Measurements from ENCODE around the gene ADAMTS13. TPM values are rescaled to one million over a fixed set of nuclear protein-coding genes. Genes with fewer than 3 reads are reported as not detected.

Gene ADAMTS13
- total RNA-seq, 2 donors from 2014 or later, result 2.0 to 2.4 TPM

GRCh38 chr9:133383438-133383837, 38.7 kb upstream of the ADAMTS13 start:
- no peak for TF ChIP-seq CTCF (IDR thresholded peaks at IDR 0.05)
- no peak overlapping the region for H3K27ac ChIP-seq
- no peak for DNase-seq (ENCODE audit: low spot score)
- H3K4me1 ChIP-seq, result no peaks in the 10 kb centered on the region
- no peaks in the 10 kb centered on the region for H3K27me3 ChIP-seq
- H3K4me3 ChIP-seq, result no peak overlapping the region
- H3K36me3 ChIP-seq, result no peaks in the 10 kb centered on the region
- no peaks in the 10 kb centered on the region for H3K9me3 ChIP-seq

- H3K9me3 ChIP-seq, result no peaks in the 10 kb centered on the region
- H3K27me3 ChIP-seq, result no peaks in the 10 kb centered on the region
- no peak overlapping the region for H3K27ac ChIP-seq
- DNase-seq (ENCODE audit: low spot score), result no peak
- H3K36me3 ChIP-seq, result no peaks in the 10 kb centered on the region
- no peaks in the 10 kb centered on the region for H3K4me1 ChIP-seq
- no peak overlapping the region for H3K4me3 ChIP-seq
- TF ChIP-seq CTCF (IDR thresholded peaks at IDR 0.05), result no peak
These were observed 37.3 kb upstream of the ADAMTS13 start for GRCh38 chr9:133384736-133385321.

- H3K27me3 ChIP-seq, result no peaks in the 10 kb centered on the region
- H3K4me1 ChIP-seq, result no peaks in the 10 kb centered on the region
- H3K9me3 ChIP-seq, result no peaks in the 10 kb centered on the region
- no peak for DNase-seq (ENCODE audit: low spot score)
- H3K36me3 ChIP-seq, result no peaks in the 10 kb centered on the region
- H3K27ac ChIP-seq, result no peak overlapping the region
- TF ChIP-seq CTCF (IDR thresholded peaks at IDR 0.05), result no peak
- H3K4me3 ChIP-seq, result no peak overlapping the region
These were observed 36.7 kb upstream of the ADAMTS13 start for GRCh38 chr9:133385452-133385851.

- H3K27ac ChIP-seq, result no peak overlapping the region
- H3K4me3 ChIP-seq, result no peak overlapping the region
- no peaks in the 10 kb centered on the region for H3K27me3 ChIP-seq
- H3K4me1 ChIP-seq, result no peaks in the 10 kb centered on the region
- TF ChIP-seq CTCF (IDR thresholded peaks at IDR 0.05), result no peak
- H3K9me3 ChIP-seq, result no peaks in the 10 kb centered on the region
- no peaks in the 10 kb centered on the region for H3K36me3 ChIP-seq
- no peak for DNase-seq (ENCODE audit: low spot score)
These were observed 35.8 kb upstream of the ADAMTS13 start for GRCh38 chr9:133386338-133386737.

- Histone ChIP-seq H3K27ac (no peak overlapping the region), H3K27me3 (no peaks in the 10 kb centered on the region), H3K9me3 (no peaks in the 10 kb centered on the region), H3K4me3 (no peak overlapping the region), H3K4me1 (no peaks in the 10 kb centered on the region), H3K36me3 (no peaks in the 10 kb centered on the region)
- DNase-seq (ENCODE audit: low spot score), result no peak
- no peak for TF ChIP-seq CTCF (IDR thresholded peaks at IDR 0.05)
These were observed 34.5 kb upstream of the ADAMTS13 start for GRCh38 chr9:133387680-133388079.

GRCh38 chr9:133389025-133389557, 33.1 kb upstream of the ADAMTS13 start:
- no peak for TF ChIP-seq CTCF (IDR thresholded peaks at IDR 0.05)
- H3K9me3 ChIP-seq, result no peaks in the 10 kb centered on the region
- no peak overlapping the region for H3K4me3 ChIP-seq
- H3K36me3 ChIP-seq, result no peaks in the 10 kb centered on the region
- DNase-seq (ENCODE audit: low spot score), result no peak
- no peaks in the 10 kb centered on the region for H3K4me1 ChIP-seq
- no peaks in the 10 kb centered on the region for H3K27me3 ChIP-seq
- H3K27ac ChIP-seq, result no peak overlapping the region

All from right atrium auricular region (tissue), 2 donors.